ENCODE measurements around the gene TMEM156. TPM values are rescaled to one million over a fixed set of nuclear protein-coding genes. Genes with fewer than 3 reads are reported as not detected.

Gene TMEM156
- polyA plus RNA-seq, 1 donor from 2014 or later: not detected

DNA sequence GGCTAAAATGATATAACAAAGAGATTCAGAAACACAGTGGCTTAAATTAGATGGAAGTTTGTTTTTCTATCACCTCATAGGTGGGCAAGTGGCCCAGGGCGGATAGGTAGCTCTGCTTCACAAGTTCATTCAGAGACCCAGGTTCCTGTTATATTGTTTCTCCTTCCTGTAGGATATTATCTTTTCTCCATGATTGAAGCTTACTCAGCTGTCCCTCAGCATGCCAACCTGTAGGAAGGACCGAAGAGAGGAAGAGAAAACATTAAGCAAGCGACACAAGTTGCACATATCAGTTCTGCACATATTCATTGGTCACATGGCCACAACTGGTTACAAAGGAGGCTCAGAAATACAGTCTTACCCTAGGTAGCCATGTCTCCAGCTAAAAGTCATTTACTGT is 36.7 kb upstream of the TMEM156 start:
- Histone ChIP-seq H3K9me3 (ENCODE audit: low read length) (no peaks in the 10 kb centered on the region), H4K20me1 (ENCODE audit: insufficient read depth) (no peaks in the 10 kb centered on the region), H3K36me3 (ENCODE audit: insufficient read depth, low read length) (no peaks in the 10 kb centered on the region), H3K4me2 (ENCODE audit: low read length) (no peak overlapping the region), H3K4me3 (ENCODE audit: low read length) (no peak overlapping the region), H3K27me3 (ENCODE audit: insufficient read depth, low read depth, low read length) (no peaks in the 10 kb centered on the region), H3K27ac (ENCODE audit: low read length) (no peak overlapping the region), H3K79me2 (replicated peaks; ENCODE audit: insufficient read depth, low read length) (peaks cover 56% of the 10 kb centered on the region), H2AFZ (ENCODE audit: low read depth, low read length) (no peak overlapping the region), H3K9ac (ENCODE audit: low read length) (no peak overlapping the region), H3F3A (ENCODE audit: insufficient read depth, low read length, poor library complexity, severe bottlenecking) (no peaks in the 10 kb centered on the region), H3K9me2 (ENCODE audit: insufficient read depth, low read length) (no peaks in the 10 kb centered on the region)
- TF ChIP-seq CTCF (IDR thresholded peaks at IDR 0.05; ENCODE audit: poor library complexity, severe bottlenecking) (no peak), MXI1 (conservative IDR thresholded peaks at IDR 0.05; ENCODE audit: poor library complexity, severe bottlenecking) (no peak), EP300 (conservative IDR thresholded peaks at IDR 0.05; ENCODE audit: poor library complexity, severe bottlenecking) (no peak), RAD21 (conservative IDR thresholded peaks at IDR 0.05) (no peak), TAF1 (IDR thresholded peaks at IDR 0.05; ENCODE audit: low read depth) (no peak), REST (IDR thresholded peaks at IDR 0.05; ENCODE audit: borderline replicate concordance) (no peak), SMC3 (conservative IDR thresholded peaks at IDR 0.05; ENCODE audit: poor library complexity) (no peak), POLR2AphosphoS5 (IDR thresholded peaks at IDR 0.05) (no peak)

GRCh38 chr4:39067451-39067850 is 35.2 kb upstream of the TMEM156 start:
- Histone ChIP-seq H4K20me1 (ENCODE audit: insufficient read depth) (no peaks in the 10 kb centered on the region), H2AFZ (ENCODE audit: low read depth, low read length) (no peak overlapping the region), H3K36me3 (ENCODE audit: insufficient read depth, low read length) (no peaks in the 10 kb centered on the region), H3K9me2 (ENCODE audit: insufficient read depth, low read length) (no peaks in the 10 kb centered on the region), H3K4me2 (ENCODE audit: low read length) (no peak overlapping the region), H3K79me2 (replicated peaks; ENCODE audit: insufficient read depth, low read length) (peaks cover 60% of the 10 kb centered on the region), H3K27ac (ENCODE audit: low read length) (no peak overlapping the region), H3K27me3 (ENCODE audit: insufficient read depth, low read depth, low read length) (no peaks in the 10 kb centered on the region), H3K9ac (ENCODE audit: low read length) (no peak overlapping the region), H3F3A (ENCODE audit: insufficient read depth, low read length, poor library complexity, severe bottlenecking) (peaks cover 4% of the 10 kb centered on the region), H3K9me3 (ENCODE audit: low read length) (no peaks in the 10 kb centered on the region), H3K4me3 (ENCODE audit: low read length) (no peak overlapping the region)
- TF ChIP-seq MXI1 (conservative IDR thresholded peaks at IDR 0.05; ENCODE audit: poor library complexity, severe bottlenecking) (no peak), CTCF (IDR thresholded peaks at IDR 0.05; ENCODE audit: poor library complexity, severe bottlenecking) (no peak), EP300 (conservative IDR thresholded peaks at IDR 0.05; ENCODE audit: poor library complexity, severe bottlenecking) (no peak), POLR2AphosphoS5 (IDR thresholded peaks at IDR 0.05) (no peak), SMC3 (conservative IDR thresholded peaks at IDR 0.05; ENCODE audit: poor library complexity) (no peak), TAF1 (IDR thresholded peaks at IDR 0.05; ENCODE audit: low read depth) (no peak), RAD21 (conservative IDR thresholded peaks at IDR 0.05) (no peak), REST (IDR thresholded peaks at IDR 0.05; ENCODE audit: borderline replicate concordance) (no peak), EZH2 (IDR thresholded peaks at IDR 0.05; ENCODE audit: borderline replicate concordance, insufficient read depth, low read length, poor library complexity, severe bottlenecking) (no peak)

Measured in neural cell (in vitro differentiated cells).